ENCODE measurements around the gene STAG2. TPM values are rescaled to one million over a fixed set of nuclear protein-coding genes. Genes with fewer than 3 reads are reported as not detected.

The STAG2 gene
- total RNA-seq (2022; extraction: Qiagen RNA extraction; ENCODE audit: low read depth): 28.3 to 46.9 TPM (median 44.5 TPM) in 5 replicates

GRCh38 chrX:123961268-123962005, at the start of gene STAG2:
Gene STAG2 (plus strand): TSS chrX:123961706. CDS start chrX:124022628, 60,922 bp downstream.

Other genes starting within 250 kb of the STAG2 start
- gene THOC2, start 228.7 kb upstream of the STAG2 start, total RNA-seq (2022; extraction: Qiagen RNA extraction; ENCODE audit: low read depth): 30.2 to 43.6 TPM (median 39.8 TPM) in 5 replicates
- gene XIAP, start 101.7 kb upstream of the STAG2 start, total RNA-seq (2022; extraction: Qiagen RNA extraction; ENCODE audit: low read depth): 25.8 to 34.5 TPM (median 30.2 TPM) in 5 replicates